ENCODE results near the gene PIAS2.
"Not testable (repeated sequence)": the region's sequence is repeated elsewhere in the genome, so short reads cannot be mapped to it uniquely, and the experiment has no call there.

Gene PIAS2

DNA sequence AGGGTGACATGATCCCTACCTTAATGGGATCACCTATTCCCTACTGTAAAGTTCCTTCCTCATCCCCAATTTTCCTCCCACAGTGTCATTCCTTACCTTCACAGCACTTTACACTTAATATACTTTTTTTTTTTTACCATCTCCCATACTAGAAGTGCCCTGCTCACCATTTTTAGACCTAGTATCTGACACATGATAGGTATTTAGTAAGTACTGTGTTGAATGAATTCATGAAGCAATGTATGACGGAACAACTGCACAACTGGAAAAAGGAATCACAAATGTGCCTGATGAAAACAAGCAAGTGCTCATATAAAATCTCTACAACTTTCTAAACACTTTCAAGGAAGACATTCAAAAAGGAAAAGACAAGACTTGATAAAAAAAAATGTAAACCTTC is 83.4 kb downstream of the PIAS2 start:
- no CpG with 5 or more reads among the region's 1 CpG for WGBS (ENCODE audit: insufficient coverage)
- CTCF ChIA-PET: interaction anchor here (1.2 kb wide), 1 partner anchor 19 kb away, joined by 3 read pairs; no protein-coding TSS in a partner anchor
- no peak for DNase-seq
- Histone ChIP-seq H3K36me3 (ENCODE audit: control insufficient read depth in 4 of 4, insufficient read depth in 4 of 4, low read length in 3 of 4) (peaks cover 2 to 20% (median 9%) of the 10 kb centered on the region in 4 experiments), H3K4me3 (ENCODE audit: control insufficient read depth in 1 of 7, extremely low read depth in 1 of 7, insufficient read depth in 4 of 7, low read depth in 2 of 7, low read length in 6 of 7) (no peak overlapping the region), H3K9me3 (ENCODE audit: control extremely low read depth in 1 of 5, control insufficient read depth in 4 of 5, insufficient read depth in 2 of 5, low read depth in 1 of 5, low read length in 4 of 5) (no peaks in the 10 kb centered on the region), H3K27ac (ENCODE audit: insufficient read depth in 1 of 2, low read depth in 1 of 2, low read length in 2 of 2, poor library complexity in 1 of 2, severe bottlenecking in 2 of 2) (no peak overlapping the region), H3K27me3 (replicated peaks in 2 of 5; ENCODE audit: control insufficient read depth in 4 of 5, insufficient read depth in 5 of 5, low read length in 4 of 5) (no peaks in the 10 kb centered on the region), H3K4me1 (ENCODE audit: control extremely low read depth in 1 of 4, control insufficient read depth in 4 of 4, insufficient read depth in 4 of 4, low read length in 3 of 4) (no peaks in the 10 kb centered on the region)
- POLR2A ChIA-PET: no interaction called here

DNA sequence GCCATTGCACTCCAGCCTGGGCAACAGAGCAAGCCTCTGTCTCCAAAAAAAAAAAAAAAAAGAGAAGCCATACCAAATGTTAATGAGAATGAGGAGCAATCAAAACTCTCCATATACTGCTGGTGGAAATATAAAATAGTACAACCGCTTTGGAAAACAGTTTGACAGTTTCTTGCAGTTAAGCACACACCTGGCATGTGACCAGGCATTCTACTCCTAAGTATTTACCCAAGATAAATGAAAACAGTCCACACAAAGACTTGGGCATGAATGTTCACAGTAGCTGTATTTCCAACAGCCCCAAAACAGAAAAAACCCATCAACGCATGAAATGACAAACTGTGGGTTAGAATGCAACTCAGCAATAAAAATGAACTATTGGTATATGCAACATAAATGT is 84.5 kb downstream of the PIAS2 start:
- no peaks in the 10 kb centered on the region for H3K9me3 ChIP-seq (ENCODE audit: control extremely low read depth in 1 of 5, control insufficient read depth in 4 of 5, insufficient read depth in 2 of 5, low read depth in 1 of 5, low read length in 4 of 5)
- H3K4me3 ChIP-seq (ENCODE audit: control insufficient read depth in 1 of 7, extremely low read depth in 1 of 7, insufficient read depth in 4 of 7, low read depth in 2 of 7, low read length in 6 of 7): no peak overlapping the region
- no peak for DNase-seq
- no peaks in the 10 kb centered on the region for H3K4me1 ChIP-seq (ENCODE audit: control extremely low read depth in 1 of 4, control insufficient read depth in 4 of 4, insufficient read depth in 4 of 4, low read length in 3 of 4)
- no CpG with 5 or more reads among the region's 2 CpGs for WGBS (ENCODE audit: insufficient coverage)
- H3K36me3 ChIP-seq (ENCODE audit: control insufficient read depth in 4 of 4, insufficient read depth in 4 of 4, low read length in 3 of 4): peaks cover 2 to 30% (median 13%) of the 10 kb centered on the region in 4 experiments
- no peaks in the 10 kb centered on the region for H3K27me3 ChIP-seq (replicated peaks in 2 of 5; ENCODE audit: control insufficient read depth in 4 of 5, insufficient read depth in 5 of 5, low read length in 4 of 5)
- CTCF ChIA-PET: no interaction called here
- H3K27ac ChIP-seq (ENCODE audit: insufficient read depth in 1 of 2, low read depth in 1 of 2, low read length in 2 of 2, poor library complexity in 1 of 2, severe bottlenecking in 2 of 2): no peak overlapping the region
- POLR2A ChIA-PET: no interaction called here

DNA sequence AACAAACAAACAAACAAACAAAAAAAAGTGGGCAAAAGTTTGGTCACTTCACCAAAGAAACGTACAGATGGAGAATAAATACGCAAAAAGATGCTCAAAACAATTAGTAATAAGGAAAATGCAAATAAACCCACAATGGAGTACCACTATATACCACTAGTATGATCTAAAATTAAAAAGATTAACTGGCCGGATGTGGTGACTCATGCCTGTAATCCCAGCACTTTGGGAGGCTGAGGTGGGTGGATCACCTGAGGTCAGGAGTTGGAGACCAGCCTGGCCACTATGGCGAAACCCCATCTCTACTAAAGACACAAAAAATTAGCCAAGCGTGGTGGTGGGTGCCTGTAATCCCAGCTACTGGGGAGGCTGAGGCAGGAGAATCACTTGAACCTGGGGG is 84.9 kb downstream of the PIAS2 start:
- WGBS (ENCODE audit: insufficient coverage): 100% methylated on average over 3 of the region's 5 CpGs
- H3K4me3 ChIP-seq (ENCODE audit: control insufficient read depth in 1 of 7, extremely low read depth in 1 of 7, insufficient read depth in 4 of 7, low read depth in 2 of 7, low read length in 6 of 7); DNase-seq; H3K9me3 ChIP-seq (ENCODE audit: control extremely low read depth in 1 of 5, control insufficient read depth in 4 of 5, insufficient read depth in 2 of 5, low read depth in 1 of 5, low read length in 4 of 5); H3K27me3 ChIP-seq (replicated peaks in 2 of 5; ENCODE audit: control insufficient read depth in 4 of 5, insufficient read depth in 5 of 5, low read length in 4 of 5); H3K27ac ChIP-seq (ENCODE audit: insufficient read depth in 1 of 2, low read depth in 1 of 2, low read length in 2 of 2, poor library complexity in 1 of 2, severe bottlenecking in 2 of 2); H3K4me1 ChIP-seq (ENCODE audit: control extremely low read depth in 1 of 4, control insufficient read depth in 4 of 4, insufficient read depth in 4 of 4, low read length in 3 of 4); POLR2A ChIA-PET; CTCF ChIA-PET: not testable (repeated sequence)
- H3K36me3 ChIP-seq (ENCODE audit: control insufficient read depth in 4 of 4, insufficient read depth in 4 of 4, low read length in 3 of 4): peaks cover 2 to 35% (median 16%) of the 10 kb centered on the region in 4 experiments

DNA sequence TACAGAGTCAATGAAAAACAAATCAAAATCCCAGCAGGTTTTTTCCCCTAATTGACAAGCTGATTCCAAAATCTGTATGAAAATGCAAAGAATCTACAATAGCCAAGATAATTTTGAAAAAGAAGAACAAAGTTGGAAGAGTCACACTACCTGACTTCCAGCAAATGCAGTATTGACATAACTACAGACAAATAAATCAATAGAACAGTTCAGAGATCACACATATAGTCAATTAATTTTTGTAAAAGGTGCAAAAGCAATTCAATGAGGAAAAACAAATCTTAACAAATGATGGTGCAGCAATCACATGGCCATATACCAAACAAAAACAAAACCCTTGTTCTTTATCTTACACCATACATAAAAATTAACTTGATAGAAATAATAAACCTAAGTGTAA is 85.9 kb downstream of the PIAS2 start:
- H3K9me3 ChIP-seq (ENCODE audit: control extremely low read depth in 1 of 5, control insufficient read depth in 4 of 5, insufficient read depth in 2 of 5, low read depth in 1 of 5, low read length in 4 of 5): no peaks in the 10 kb centered on the region
- POLR2A ChIA-PET: no interaction called here
- H3K4me1 ChIP-seq (ENCODE audit: control extremely low read depth in 1 of 4, control insufficient read depth in 4 of 4, insufficient read depth in 4 of 4, low read length in 3 of 4): no peaks in the 10 kb centered on the region
- no peak overlapping the region for H3K4me3 ChIP-seq (ENCODE audit: control insufficient read depth in 1 of 7, extremely low read depth in 1 of 7, insufficient read depth in 4 of 7, low read depth in 2 of 7, low read length in 6 of 7)
- no peak for DNase-seq
- H3K36me3 ChIP-seq (ENCODE audit: control insufficient read depth in 4 of 4, insufficient read depth in 4 of 4, low read length in 3 of 4): peaks cover 4 to 40% (median 18%) of the 10 kb centered on the region in 4 experiments
- CTCF ChIA-PET: no interaction called here
- H3K27ac ChIP-seq (ENCODE audit: insufficient read depth in 1 of 2, low read depth in 1 of 2, low read length in 2 of 2, poor library complexity in 1 of 2, severe bottlenecking in 2 of 2): no peak overlapping the region
- H3K27me3 ChIP-seq (replicated peaks in 2 of 5; ENCODE audit: control insufficient read depth in 4 of 5, insufficient read depth in 5 of 5, low read length in 4 of 5): no peaks in the 10 kb centered on the region

DNA sequence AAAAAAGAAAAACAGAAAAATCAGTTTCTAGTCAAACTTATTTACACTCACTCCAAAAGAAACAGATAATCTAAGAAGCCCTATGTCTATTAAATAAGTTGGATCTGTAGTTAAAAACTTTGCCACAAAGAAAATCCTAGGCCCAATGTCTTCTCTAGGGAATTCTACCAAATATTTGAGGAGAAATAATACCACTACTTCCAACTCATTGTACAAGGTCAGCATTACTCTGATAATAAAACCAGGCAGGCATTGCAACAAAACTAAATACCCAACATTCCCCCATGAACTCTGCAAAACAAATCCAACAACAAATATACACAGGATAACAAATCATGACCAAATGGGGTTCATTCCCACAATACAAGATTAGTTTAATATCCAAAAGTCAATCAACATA is 86.7 kb downstream of the PIAS2 start:
- CTCF ChIA-PET: no interaction called here
- no peak for DNase-seq
- H3K36me3 ChIP-seq (ENCODE audit: control insufficient read depth in 4 of 4, insufficient read depth in 4 of 4, low read length in 3 of 4): peaks cover 4 to 42% (median 20%) of the 10 kb centered on the region in 4 experiments

DNA sequence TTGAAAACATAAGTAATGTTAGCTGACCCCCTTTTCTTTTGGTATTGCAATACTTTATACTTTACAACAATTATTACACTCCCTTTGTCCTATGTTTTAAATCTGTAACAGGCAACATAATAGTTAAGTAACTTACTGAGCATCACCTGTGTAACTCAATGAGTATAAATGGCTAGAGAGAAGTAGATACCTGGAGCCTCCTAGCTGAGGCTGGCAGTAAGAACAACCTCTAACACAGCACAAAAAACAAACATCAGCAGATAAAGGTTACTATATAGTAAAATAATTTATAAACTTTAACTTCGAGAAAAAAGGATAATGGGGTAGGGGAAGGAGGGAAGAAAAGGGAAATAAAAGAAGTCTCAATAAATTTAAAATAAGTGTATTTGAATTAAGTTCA is 87.4 kb downstream of the PIAS2 start:
- CTCF ChIA-PET: interaction anchor here (1.1 kb wide), 1 partner anchor 16 kb away, joined by 3 read pairs; no protein-coding TSS in a partner anchor
- H3K36me3 ChIP-seq (ENCODE audit: control insufficient read depth in 4 of 4, insufficient read depth in 4 of 4, low read length in 3 of 4): peaks cover 4 to 37% (median 20%) of the 10 kb centered on the region in 4 experiments

More for the DNA sequence above, 86.7 kb downstream of the PIAS2 start:
- H3K4me3 ChIP-seq (ENCODE audit: control insufficient read depth in 1 of 7, extremely low read depth in 1 of 7, insufficient read depth in 4 of 7, low read depth in 2 of 7, low read length in 6 of 7): no peak overlapping the region
- no peaks in the 10 kb centered on the region for H3K27me3 ChIP-seq (replicated peaks in 2 of 5; ENCODE audit: control insufficient read depth in 4 of 5, insufficient read depth in 5 of 5, low read length in 4 of 5)
- POLR2A ChIA-PET: no interaction called here
- H3K9me3 ChIP-seq (ENCODE audit: control extremely low read depth in 1 of 5, control insufficient read depth in 4 of 5, insufficient read depth in 2 of 5, low read depth in 1 of 5, low read length in 4 of 5): no peaks in the 10 kb centered on the region
- no peak overlapping the region for H3K27ac ChIP-seq (ENCODE audit: insufficient read depth in 1 of 2, low read depth in 1 of 2, low read length in 2 of 2, poor library complexity in 1 of 2, severe bottlenecking in 2 of 2)
- H3K4me1 ChIP-seq (ENCODE audit: control extremely low read depth in 1 of 4, control insufficient read depth in 4 of 4, insufficient read depth in 4 of 4, low read length in 3 of 4): no peaks in the 10 kb centered on the region

DNA sequence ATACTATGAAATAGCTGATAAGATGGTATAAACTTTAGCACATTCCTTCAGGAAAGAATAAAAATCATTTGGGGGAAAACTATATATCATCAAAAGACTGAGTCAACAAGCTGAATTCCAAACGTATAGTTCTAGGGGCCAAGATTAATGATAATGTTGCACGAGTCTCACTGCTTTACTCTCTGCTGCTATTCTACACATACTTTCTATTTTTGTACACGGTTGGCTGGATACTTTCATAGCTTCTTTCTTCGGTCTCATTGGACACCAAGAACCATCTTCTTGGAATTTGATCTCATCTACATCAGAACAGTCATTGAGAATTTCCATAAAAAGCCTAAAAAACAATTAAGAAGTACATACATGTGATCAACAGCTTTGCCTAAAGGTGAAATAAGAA is 87.8 kb downstream of the PIAS2 start:
- no peak for DNase-seq
- Histone ChIP-seq H3K4me1 (ENCODE audit: control extremely low read depth in 1 of 4, control insufficient read depth in 4 of 4, insufficient read depth in 4 of 4, low read length in 3 of 4) (no peaks in the 10 kb centered on the region), H3K27me3 (replicated peaks in 2 of 5; ENCODE audit: control insufficient read depth in 4 of 5, insufficient read depth in 5 of 5, low read length in 4 of 5) (no peaks in the 10 kb centered on the region), H3K36me3 (ENCODE audit: control insufficient read depth in 4 of 4, insufficient read depth in 4 of 4, low read length in 3 of 4) (peaks cover 4 to 35% (median 19%) of the 10 kb centered on the region in 4 experiments), H3K9me3 (ENCODE audit: control extremely low read depth in 1 of 5, control insufficient read depth in 4 of 5, insufficient read depth in 2 of 5, low read depth in 1 of 5, low read length in 4 of 5) (no peaks in the 10 kb centered on the region), H3K4me3 (ENCODE audit: control insufficient read depth in 1 of 7, extremely low read depth in 1 of 7, insufficient read depth in 4 of 7, low read depth in 2 of 7, low read length in 6 of 7) (no peak overlapping the region), H3K27ac (ENCODE audit: insufficient read depth in 1 of 2, low read depth in 1 of 2, low read length in 2 of 2, poor library complexity in 1 of 2, severe bottlenecking in 2 of 2) (no peak overlapping the region)
- ChIA-PET POLR2A (no interaction called here), CTCF (interaction anchor here (1.1 kb wide), 1 partner anchor 16 kb away, joined by 3 read pairs; no protein-coding TSS in a partner anchor)
- WGBS (ENCODE audit: insufficient coverage): 87% methylated on average over 4 of the region's 4 CpGs

More for the DNA sequence above, 87.4 kb downstream of the PIAS2 start:
- H3K27ac ChIP-seq (ENCODE audit: insufficient read depth in 1 of 2, low read depth in 1 of 2, low read length in 2 of 2, poor library complexity in 1 of 2, severe bottlenecking in 2 of 2): no peak overlapping the region
- H3K9me3 ChIP-seq (ENCODE audit: control extremely low read depth in 1 of 5, control insufficient read depth in 4 of 5, insufficient read depth in 2 of 5, low read depth in 1 of 5, low read length in 4 of 5): no peaks in the 10 kb centered on the region
- H3K4me3 ChIP-seq (ENCODE audit: control insufficient read depth in 1 of 7, extremely low read depth in 1 of 7, insufficient read depth in 4 of 7, low read depth in 2 of 7, low read length in 6 of 7): no peak overlapping the region
- POLR2A ChIA-PET: no interaction called here
- WGBS (ENCODE audit: insufficient coverage): no CpG with 5 or more reads among the region's 1 CpG
- H3K27me3 ChIP-seq (replicated peaks in 2 of 5; ENCODE audit: control insufficient read depth in 4 of 5, insufficient read depth in 5 of 5, low read length in 4 of 5): no peaks in the 10 kb centered on the region
- H3K4me1 ChIP-seq (ENCODE audit: control extremely low read depth in 1 of 4, control insufficient read depth in 4 of 4, insufficient read depth in 4 of 4, low read length in 3 of 4): no peaks in the 10 kb centered on the region
- DNase-seq: no peak

Measured in common myeloid progenitor, CD34-positive (primary cell).